SK-N-MC (cell line): Measurements from ENCODE around the gene PCNA.

ENCODE experiments used
- DNase-seq: peaks from one replicate; pipeline ENCODE4 v3.0.0-alpha.2; 2011; ENCODE audit warnings: low read depth, low spot score
- H3K27ac ChIP-seq: fragments of 200-600 bp; sonication (generic); 2 replicates; pipeline ENCODE4 v1.5.1; 2016; ENCODE audit warnings: mixed run types
- H3K36me3 ChIP-seq: fragments of 200-600 bp; sonication (generic); 2 replicates; pipeline ENCODE4 v1.6.1; 2017; ENCODE audit warnings: antibody characterized with exemption, low read length, mixed read lengths; ENCODE audit not compliant: insufficient read depth
- H3K4me3 ChIP-seq: fragments of 200-600 bp; sonication (generic); 2 replicates; pipeline ENCODE4 v1.5.1; 2016
- H3K9ac ChIP-seq: fragments of 200-600 bp; sonication (generic); 2 replicates; pipeline ENCODE4 v1.8.0; 2017; ENCODE audit warnings: mixed run types, mixed read lengths; ENCODE audit not compliant: insufficient read length
- H3K9me3 ChIP-seq: fragments of 200-600 bp; sonication (generic); 2 replicates; pipeline ENCODE4 v1.6.1; 2017; ENCODE audit warnings: low read depth, mild to moderate bottlenecking, antibody characterized with exemption, low read length, moderate library complexity, mixed read lengths
- EZH2 ChIP-seq: fragments of 200-600 bp; sonication (generic); IDR thresholded peaks from one replicate; pipeline ENCODE4 v1.6.1; 2017; ENCODE audit warnings: antibody characterized with exemption
- FOXP2 ChIP-seq: optimal IDR thresholded peaks from 2 replicates; pipeline ENCODE3; 2011; ENCODE audit warnings: mild to moderate bottlenecking, moderate library complexity; ENCODE audit not compliant: insufficient read depth; ENCODE audit errors: extremely low read length, control extremely low read depth
- POLR2AphosphoS5 ChIP-seq: IDR thresholded peaks from 2 replicates; pipeline ENCODE4 v1.6.1; 2012; ENCODE audit warnings: mild to moderate bottlenecking, low read depth, low read length, borderline replicate concordance

PCNA gene

DNA sequence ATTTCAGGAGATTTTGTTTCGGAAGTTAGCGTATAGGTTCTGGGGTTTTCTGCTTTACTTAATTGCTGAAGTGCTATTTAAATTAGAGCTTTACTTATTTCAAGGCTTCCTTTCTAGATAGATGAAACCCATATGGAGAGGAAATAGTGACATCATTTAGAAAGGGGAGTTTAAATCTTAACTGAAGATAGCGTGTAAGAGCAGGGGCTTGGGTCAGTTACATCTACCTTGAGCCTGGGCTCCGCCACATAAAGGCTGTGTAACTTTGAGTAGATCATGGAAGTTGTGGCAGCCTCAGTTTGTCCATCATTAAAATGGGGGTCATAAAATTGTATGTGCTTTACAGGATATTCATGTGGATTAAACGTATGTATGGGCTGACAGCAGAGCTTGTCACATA is 11.7 kb upstream of the PCNA start:
- no peaks in the 10 kb centered on the region for H3K9me3 ChIP-seq
- peak overlapping the region; percentile 98 for H3K27ac ChIP-seq
- TF ChIP-seq EZH2 (no peak), POLR2AphosphoS5 (no peak), FOXP2 (no peak)
- no peak for DNase-seq
- H3K4me3 ChIP-seq: peak overlapping the region; percentile 74
- H3K36me3 ChIP-seq: no peaks in the 10 kb centered on the region
- peak overlapping the region; percentile 57 for H3K9ac ChIP-seq

DNA sequence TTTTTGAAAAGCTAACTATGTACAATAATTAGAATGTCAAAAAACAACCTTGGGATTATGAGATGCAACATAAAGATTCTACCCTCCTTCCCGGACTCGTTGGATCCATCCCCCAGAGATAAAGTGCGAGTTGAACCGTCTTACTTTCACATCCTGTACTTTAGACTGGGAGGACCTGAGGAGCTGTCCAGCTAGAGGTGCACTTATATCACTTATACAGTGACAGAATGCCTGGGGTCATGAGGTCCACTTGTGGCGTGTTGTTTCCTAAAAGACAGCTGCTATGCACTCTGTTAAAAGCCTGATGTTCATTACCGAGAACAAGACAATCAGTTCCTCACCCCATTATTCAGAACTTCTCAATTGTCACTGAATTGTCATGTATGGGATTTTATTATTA is 9.1 kb upstream of the PCNA start:
- H3K27ac ChIP-seq: no peak overlapping the region

DNA sequence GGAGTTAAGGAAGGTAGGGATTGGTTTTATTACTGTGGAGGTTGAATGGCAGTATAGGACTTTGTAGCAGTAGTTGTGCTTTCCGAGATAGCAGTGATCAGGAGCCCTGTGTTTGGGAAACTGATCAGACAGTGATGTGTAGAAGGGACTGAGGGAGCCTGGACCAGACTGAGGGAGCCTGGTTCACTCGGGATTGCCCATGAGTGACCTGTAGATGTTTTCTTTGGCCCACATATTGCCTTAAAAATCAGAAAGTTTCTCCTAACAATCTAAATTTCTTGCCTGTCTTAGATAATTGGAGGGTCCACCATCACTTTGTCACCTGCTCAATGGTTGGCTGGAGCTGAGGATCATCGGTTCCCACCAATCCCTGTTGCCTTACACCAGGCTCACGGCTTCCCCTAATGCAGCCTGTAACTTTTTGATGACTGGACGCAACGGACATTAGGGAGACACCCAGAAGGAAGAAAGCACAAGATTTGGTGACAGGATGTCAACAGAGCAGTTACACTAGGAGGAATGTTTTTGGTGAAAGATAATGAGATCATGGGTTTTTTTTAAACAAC is 8.2 kb upstream of the PCNA start:
- Histone ChIP-seq H3K27ac (no peak overlapping the region), H3K9me3 (no peaks in the 10 kb centered on the region), H3K9ac (peak overlapping the region; percentile 86), H3K4me3 (peak overlapping the region; percentile 98), H3K36me3 (no peaks in the 10 kb centered on the region)
- TF ChIP-seq FOXP2 (no peak), EZH2 (no peak), POLR2AphosphoS5 (no peak)
- no peak for DNase-seq

More for the DNA sequence above, 9.1 kb upstream of the PCNA start:
- no peaks in the 10 kb centered on the region for H3K36me3 ChIP-seq
- no peaks in the 10 kb centered on the region for H3K9me3 ChIP-seq
- DNase-seq: no peak
- H3K9ac ChIP-seq: no peak overlapping the region
- H3K4me3 ChIP-seq: no peak overlapping the region
- TF ChIP-seq FOXP2 (no peak), EZH2 (no peak), POLR2AphosphoS5 (no peak)

DNA sequence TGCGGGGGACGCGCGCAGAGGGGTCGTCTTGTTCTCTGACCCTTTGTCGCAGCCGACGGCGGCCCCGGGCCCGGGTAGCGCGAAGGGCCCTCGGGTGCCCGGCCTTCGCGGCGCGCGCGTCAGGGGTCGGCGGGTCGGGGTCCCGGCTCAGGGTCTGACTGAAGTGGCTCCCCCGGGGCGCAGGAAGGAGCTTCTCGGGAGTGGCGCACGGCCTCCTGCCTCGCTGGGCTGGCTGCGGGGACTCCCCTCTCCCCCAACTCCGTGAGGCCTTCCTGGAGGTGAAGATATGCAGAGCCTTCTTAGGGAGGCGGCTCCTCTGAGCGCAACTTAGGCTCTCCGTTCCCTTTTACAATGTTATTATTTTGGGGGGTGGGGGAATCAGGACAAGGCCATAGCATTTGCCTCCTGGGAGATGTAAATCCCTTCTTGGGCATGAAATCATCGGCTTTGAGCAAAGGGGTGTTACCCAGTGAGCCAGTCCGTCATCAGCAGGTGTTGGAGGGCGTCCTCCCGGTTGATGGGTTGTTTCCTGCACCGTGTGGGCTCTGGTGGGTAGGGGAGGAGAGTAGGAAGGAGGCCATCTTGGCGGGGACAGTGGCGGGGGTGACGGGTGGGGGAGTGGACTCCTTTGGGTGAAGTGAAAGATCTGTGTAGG is 7.6 kb upstream of the PCNA start:
- no peaks in the 10 kb centered on the region for H3K36me3 ChIP-seq
- peak overlapping the region; percentile 86 for H3K9ac ChIP-seq
- no peak for DNase-seq
- no peak for TF ChIP-seq FOXP2
- no peak for TF ChIP-seq EZH2
- TF ChIP-seq POLR2AphosphoS5: no peak
- H3K4me3 ChIP-seq: peak overlapping the region; percentile 98
- H3K27ac ChIP-seq: no peak overlapping the region
- H3K9me3 ChIP-seq: no peaks in the 10 kb centered on the region

DNA sequence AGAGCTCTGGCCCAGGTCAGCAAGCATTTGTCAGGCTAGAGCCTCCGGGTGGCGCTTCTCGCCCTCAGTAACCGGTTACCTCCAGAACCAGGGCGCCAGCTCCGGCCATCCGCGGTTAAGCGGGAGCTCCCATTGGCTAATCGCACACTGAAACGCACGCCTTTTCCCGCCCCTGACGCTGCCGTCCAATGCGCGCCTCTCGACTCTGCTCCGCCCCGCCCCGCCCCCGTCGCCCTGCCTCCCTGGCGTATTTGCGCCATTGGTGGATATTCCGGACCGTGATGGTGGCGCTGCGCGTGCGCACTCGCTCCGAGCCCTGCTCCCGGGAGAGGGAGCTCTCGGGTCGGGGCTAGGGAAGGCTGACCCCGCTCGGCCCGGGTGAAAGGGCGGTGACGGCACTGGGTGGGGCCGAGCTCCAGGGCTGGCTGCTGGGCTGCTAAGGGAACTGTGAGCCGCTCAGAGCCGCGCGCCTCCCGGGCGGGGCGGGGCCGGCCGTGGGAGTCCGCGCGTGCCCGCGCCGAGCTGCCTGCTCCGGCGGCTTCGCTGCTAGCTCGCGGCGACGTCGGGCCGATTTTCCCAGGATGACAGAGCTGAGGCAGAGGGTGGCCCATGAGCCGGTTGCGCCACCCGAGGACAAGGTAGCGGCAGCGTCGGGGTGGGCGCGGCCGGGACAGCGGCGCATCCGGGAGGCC is 6.9 kb upstream of the PCNA start, which contains the start of gene CDS2:
Gene CDS2, plus strand, starts transcription at position 497 of the 692 bp plus-strand sequence. Its CDS starts 85 bp downstream, at position 582.
- H3K4me3 ChIP-seq: peak within 1 kb of the TSS; percentile 98
- TF ChIP-seq FOXP2: no peak
- TF ChIP-seq POLR2AphosphoS5: peak; percentile 79

DNA sequence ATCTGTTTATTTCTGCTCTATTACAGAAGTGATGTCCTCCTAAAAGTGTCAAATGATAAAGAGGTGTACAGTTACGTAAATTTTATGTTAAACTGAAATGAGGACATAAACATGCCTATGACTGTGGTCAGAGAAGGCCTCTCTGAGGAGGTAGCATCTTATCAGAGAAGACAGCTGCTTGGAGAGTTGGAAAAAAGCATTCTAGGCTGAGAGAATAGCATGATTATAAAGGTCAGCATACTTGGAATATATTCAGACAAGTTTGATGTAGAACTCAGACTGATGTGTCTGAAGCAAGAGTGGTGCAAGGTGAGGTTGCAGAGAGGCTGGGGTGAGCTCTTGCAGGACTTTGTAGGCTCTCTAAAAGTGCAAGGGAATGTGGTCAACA is 3.1 kb upstream of the PCNA start:
- DNase-seq: no peak
- H3K4me3 ChIP-seq: no peak overlapping the region
- no peaks in the 10 kb centered on the region for H3K9me3 ChIP-seq
- peaks cover 12% of the 10 kb centered on the region for H3K36me3 ChIP-seq
- peak overlapping the region; percentile 51; the same call in 1 of the 2 replicates for H3K27ac ChIP-seq
- no peak overlapping the region for H3K9ac ChIP-seq
- no peak for TF ChIP-seq FOXP2
- TF ChIP-seq EZH2: no peak
- TF ChIP-seq POLR2AphosphoS5: no peak

More for the DNA sequence above, 6.9 kb upstream of the PCNA start, which contains the start of gene CDS2:
- Histone ChIP-seq H3K9ac (peak within 1 kb of the TSS; percentile 88), H3K9me3 (no peaks in the 10 kb centered on the region), H3K36me3 (no peaks in the 10 kb centered on the region), H3K27ac (peak within 1 kb of the TSS; percentile 54; the same call in 1 of the 2 replicates)
- peak; percentile 79 for DNase-seq

DNA sequence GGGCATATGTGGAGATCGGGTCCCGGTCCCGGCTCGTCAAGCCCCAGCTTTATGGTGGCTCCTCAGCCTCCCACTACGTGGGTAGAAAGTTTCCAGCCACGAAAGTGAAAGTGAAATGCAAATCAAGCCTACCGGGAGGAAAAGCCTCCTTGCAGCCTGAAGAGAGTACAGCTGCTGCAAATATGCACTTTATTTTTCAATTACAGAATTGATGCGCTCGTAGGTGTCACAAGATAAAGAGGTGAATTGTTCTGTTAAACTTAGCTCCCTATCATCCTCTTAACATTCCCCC is 373 bp upstream of the PCNA start:
- DNase-seq: no peak
- H3K27ac ChIP-seq: peak overlapping the region; percentile 16; the same call in 1 of the 2 replicates
- no peaks in the 10 kb centered on the region for H3K9me3 ChIP-seq

DNA sequence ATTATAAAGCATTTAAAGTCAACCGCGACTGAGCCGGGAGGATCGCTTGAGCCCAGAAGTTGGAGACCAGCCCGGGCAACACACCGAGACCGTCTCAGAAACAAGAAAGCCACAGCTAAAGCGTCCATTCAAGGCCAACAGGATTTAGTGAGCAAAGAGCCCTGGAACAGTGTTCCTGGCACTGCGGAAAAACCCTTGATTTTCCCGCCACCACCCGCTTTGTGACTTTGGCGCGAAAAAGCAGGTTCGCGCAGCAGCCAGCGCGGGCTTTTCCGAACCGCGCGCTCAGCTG is 669 bp downstream of the PCNA start:
- Histone ChIP-seq H3K4me3 (peak overlapping the region; percentile 89), H3K9ac (peak overlapping the region; percentile 96), H3K27ac (peak overlapping the region; percentile 63; the same call in 1 of the 2 replicates), H3K36me3 (peaks cover 50% of the 10 kb centered on the region), H3K9me3 (no peaks in the 10 kb centered on the region)
- TF ChIP-seq FOXP2 (no peak), POLR2AphosphoS5 (no peak), EZH2 (no peak)
- peak; percentile 57 for DNase-seq

More for the DNA sequence above, 373 bp upstream of the PCNA start:
- H3K4me3 ChIP-seq: peak overlapping the region; percentile 89
- peak overlapping the region; percentile 77 for H3K9ac ChIP-seq
- H3K36me3 ChIP-seq: peaks cover 40% of the 10 kb centered on the region
- TF ChIP-seq POLR2AphosphoS5 (no peak), EZH2 (no peak), FOXP2 (no peak)
